Lung (tissue), 12 donors: ENCODE measurements around the gene SLC6A17. TPM values are rescaled to one million over a fixed set of nuclear protein-coding genes. Genes with fewer than 3 reads are reported as not detected.
A peak's percentile ranks its signal among the peaks of the same experiment; 100 is the strongest.

ENCODE experiments used
- ATAC-seq: fragments of 200-7000 bp; cut with Tn5 transposase; one replicate; pipeline ENCODE4 v1.9.1; 2020; ENCODE audit warnings: moderate number of reproducible peaks; ENCODE audit not compliant: insufficient read depth, low FRiP score
- DNase-seq, 3 donors: peaks; one replicate each; pipeline ENCODE4 v3.0.0-alpha.2; 2013 to 2017
- H3K27ac ChIP-seq, 2 donors: one replicate each; pipeline ENCODE4 v1.5.1; 2013; ENCODE audit warnings: mild to moderate bottlenecking in 2 of 2, moderate library complexity in 2 of 2, control low read depth in 1 of 2, inconsistent platforms in 1 of 2, low read depth in 1 of 2, low read length in 1 of 2
- H3K27me3 ChIP-seq, 3 donors: one replicate each; pipeline ENCODE4 v1.5.1; 2013; ENCODE audit warnings: low read length in 2 of 3; ENCODE audit not compliant: control insufficient read depth in 3 of 3, insufficient read depth in 3 of 3
- H3K36me3 ChIP-seq, 4 donors: one replicate each; pipeline ENCODE4 v1.5.1; 2013; ENCODE audit warnings: low read length in 4 of 4, mild to moderate bottlenecking in 1 of 4, moderate library complexity in 1 of 4; ENCODE audit not compliant: control insufficient read depth in 4 of 4, insufficient read depth in 4 of 4
- H3K4me1 ChIP-seq, 5 donors: one replicate each; pipeline ENCODE4 v1.5.1; 2013; ENCODE audit warnings: low read length in 5 of 5, mild to moderate bottlenecking in 2 of 5, moderate library complexity in 1 of 5; ENCODE audit not compliant: control insufficient read depth in 5 of 5, insufficient read depth in 5 of 5
- H3K4me3 ChIP-seq: one replicate; pipeline ENCODE4 v1.5.1; 2013; ENCODE audit warnings: mild to moderate bottlenecking, control low read depth, moderate library complexity
- H3K9ac ChIP-seq, 2 donors: one replicate each; pipeline ENCODE4 v1.5.1; 2013; ENCODE audit warnings: low read length in 2 of 2, control low read depth in 1 of 2; ENCODE audit not compliant: insufficient read depth in 1 of 2
- H3K9me3 ChIP-seq, 4 donors: one replicate each; pipeline ENCODE4 v1.5.1; 2013; ENCODE audit warnings: low read length in 3 of 4, mild to moderate bottlenecking in 1 of 4, moderate library complexity in 1 of 4; ENCODE audit not compliant: control insufficient read depth in 4 of 4, insufficient read depth in 3 of 4
- CTCF ChIP-seq: IDR thresholded peaks from 2 replicates; pipeline ENCODE4 v1.5.1; 2012; ENCODE audit warnings: mild to moderate bottlenecking; ENCODE audit errors: control extremely low read depth, extremely low read depth
- WGBS, 2 donors: extraction: QIAGEN DNeasy Blood & Tissue Kit; methylation state at CpG; one replicate each; pipeline ENCODE4 v1.1.7; 2013; 5-methylcytosine and 5-hydroxymethylcytosine counted together
- polyA plus RNA-seq, 2 donors: library from polyadenylated mRNA; stranded (reverse); fragments of 200-250 nt; gene quantifications; one replicate each; pipeline ENCODE4 v1.2.1, GENCODE V29; 2013
- total RNA-seq, 2 donors: library from RNA; depleted of rRNA in 1 of 2; stranded (reverse); fragments of >200 nt in 1 of 2; gene quantifications; one replicate each; pipeline ENCODE4 v1.2.1, GENCODE V29; 2014 to 2021
- donor health status: control.
- donor health status: control.
- donor health status: Bipolar disorder and iron deficiency.
- donor health status: healthy.
- donor health status: DM: yes; HTN: yes; CAD: no.

Gene SLC6A17
- total and polyA plus RNA-seq, 4 donors = 0.02 to 0.09 (median 0.03) TPM

GRCh38 chr1:110161849-110162248, 11.6 kb downstream of the SLC6A17 start:
- DNase-seq (no peak), ATAC-seq (no peak)
- H3K27me3 ChIP-seq = peaks cover 0 to 4% (median 0%) of the 10 kb centered on the region in 3 donors
- peaks cover 0 to 19% (median 0%) of the 10 kb centered on the region in 4 donors for H3K9me3 ChIP-seq
- no peak overlapping the region for H3K9ac ChIP-seq
- H3K4me3 ChIP-seq = no peak overlapping the region
- no peaks in the 10 kb centered on the region for H3K4me1 ChIP-seq
- TF ChIP-seq CTCF = no peak
- WGBS, 2 donors = 80 to 88% methylated on average over 11 of the region's 11 CpGs
- H3K27ac ChIP-seq = no peak overlapping the region
- H3K36me3 ChIP-seq = no peaks in the 10 kb centered on the region

- H3K4me1 ChIP-seq = no peaks in the 10 kb centered on the region
- H3K4me3 ChIP-seq = no peak overlapping the region
- peak in 2 of 3 donors; percentile 4 to 10 for DNase-seq
- WGBS, 2 donors = 41 to 52% methylated on average over 7 of the region's 7 CpGs
- peaks cover 0 to 4% (median 2%) of the 10 kb centered on the region in 3 donors for H3K27me3 ChIP-seq
- H3K27ac ChIP-seq = no peak overlapping the region
- no peaks in the 10 kb centered on the region for H3K36me3 ChIP-seq
- no peak for TF ChIP-seq CTCF
- no peak overlapping the region for H3K9ac ChIP-seq
- no peak for ATAC-seq
- peaks cover 0 to 14% (median 0%) of the 10 kb centered on the region in 4 donors for H3K9me3 ChIP-seq
Measured at GRCh38 chr1:110163591-110163990, 13.3 kb downstream of the SLC6A17 start.

GRCh38 chr1:110164725-110165350, 14.5 kb downstream of the SLC6A17 start:
- no peak for TF ChIP-seq CTCF
- Histone ChIP-seq H3K27me3 (peaks cover 0 to 4% (median 2%) of the 10 kb centered on the region in 3 donors), H3K4me3 (no peak overlapping the region), H3K9me3 (peaks cover 0 to 14% (median 0%) of the 10 kb centered on the region in 4 donors), H3K4me1 (no peaks in the 10 kb centered on the region), H3K36me3 (no peaks in the 10 kb centered on the region), H3K9ac (no peak overlapping the region), H3K27ac (no peak overlapping the region)
- DNase-seq (no peak), ATAC-seq (no peak)
- 52 to 69% methylated on average over 10 of the region's 10 CpGs for WGBS, 2 donors
